GM23248 (cell line): ENCODE results near the gene PRKD1.

Experiments
- EZH2 ChIP-seq: fragments of 200-600 bp; sonication (generic); IDR thresholded peaks from 2 replicates; pipeline ENCODE4 v1.6.1; 2018; ENCODE audit warnings: antibody characterized with exemption, mild to moderate bottlenecking; ENCODE audit not compliant: insufficient read depth, poor library complexity, severe bottlenecking
- EZH2phosphoT487 ChIP-seq: fragments of 200-600 bp; sonication (generic); IDR thresholded peaks from 2 replicates; pipeline ENCODE4 v1.6.1; 2018; ENCODE audit warnings: antibody characterized with exemption, moderate library complexity, mild to moderate bottlenecking, low read depth; ENCODE audit not compliant: insufficient read depth

DNA sequence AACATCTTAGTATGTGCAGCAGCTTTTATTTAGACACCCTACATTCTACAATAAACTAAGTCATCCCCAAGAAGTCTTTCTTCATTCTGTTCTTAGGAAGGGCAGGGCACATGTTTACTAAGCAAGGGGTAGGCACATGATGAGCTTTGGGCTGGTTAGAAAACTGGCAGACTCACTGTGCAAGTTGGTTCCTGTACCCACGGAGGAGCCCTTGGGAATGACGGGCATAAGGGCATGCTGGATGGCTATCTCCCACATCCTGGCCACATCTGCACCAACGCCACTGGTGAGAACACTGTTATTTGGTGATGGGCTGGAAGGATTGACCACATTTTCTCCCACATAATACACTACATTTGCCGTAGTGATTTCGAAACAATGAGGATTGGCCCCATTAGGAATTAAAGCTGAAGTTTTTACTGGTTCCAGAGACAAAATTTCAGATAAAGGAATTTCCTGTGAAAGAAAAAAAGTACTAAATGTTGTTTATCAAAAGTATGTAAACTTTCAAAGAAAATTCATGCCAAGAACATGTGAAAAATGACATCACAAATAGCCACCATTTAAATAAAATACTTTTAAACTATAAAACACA, 297.0 kb downstream of the PRKD1 start:
- TF ChIP-seq EZH2phosphoT487 (no peak), EZH2 (no peak)
